GM12878 (cell line): ENCODE measurements around the gene ZFHX2. TPM values are rescaled to one million over a fixed set of nuclear protein-coding genes. Genes with fewer than 3 reads are reported as not detected.

Experiments used
- ETV6 ChIP-seq, 2 experiments: fragments of 450-650 bp in 1 of 2; IDR thresholded peaks in 1 of 2; conservative IDR thresholded peaks in 1 of 2; 2 replicates each; pipeline ENCODE4 v1.6.1; 2014; ENCODE audit warnings: antibody characterized with exemption in 1 of 2, borderline replicate concordance in 1 of 2, low read depth in 1 of 2, mild to moderate bottlenecking in 1 of 2, moderate library complexity in 1 of 2
- FOS ChIP-seq: IDR thresholded peaks from 3 replicates; pipeline ENCODE4 v1.6.1; 2011; ENCODE audit warnings: borderline replicate concordance; ENCODE audit not compliant: insufficient read length; ENCODE audit errors: extremely low read depth
- MEF2B ChIP-seq: fragments of 450-650 bp; IDR thresholded peaks from 2 replicates; pipeline ENCODE4 v1.6.1; 2018; ENCODE audit warnings: mild to moderate bottlenecking, moderate library complexity; ENCODE audit not compliant: partially characterized antibody, poor library complexity, severe bottlenecking
- MTA3 ChIP-seq: IDR thresholded peaks from 2 replicates; pipeline ENCODE4 v1.6.1; 2012; ENCODE audit warnings: low read length, inconsistent platforms, borderline replicate concordance
- SMAD5 ChIP-seq: IDR thresholded peaks from 2 replicates; pipeline ENCODE4 v1.6.1; 2016; ENCODE audit warnings: antibody characterized with exemption, low read depth
- ZNF207 ChIP-seq: fragments of 450-650 bp; IDR thresholded peaks from 2 replicates; pipeline ENCODE4 v1.6.1; 2014; ENCODE audit warnings: antibody characterized with exemption, mild to moderate bottlenecking, borderline replicate concordance
- polyA plus RNA-seq, 11 experiments: library from polyadenylated mRNA; depleted of rRNA in 4 of 11; unstranded in 6 of 11; stranded (reverse) in 5 of 11; fragments of >200 nt; fragmentation: Nextera tagmentation in 4 of 11; fragmentation: Illumina TruSeq in 1 of 11; extraction: Ambion mirVana in 4 of 11; extraction: Trizol in 1 of 11; gene quantifications; 1 replicate in 1 of 11; 2 replicates in 10 of 11; pipeline versions ENCODE4 v1.2.1 to v1.2.3, GENCODE V29; 2011 to 2016; ENCODE audit warnings: inconsistent platforms in 2 of 11, missing spikeins in 2 of 11, low read depth in 1 of 11
- total RNA-seq, 4 experiments: library from RNA; depleted of rRNA in 3 of 4; stranded (reverse); fragments of >200 nt in 3 of 4; fragmentation: Illumina TruSeq in 1 of 4; extraction: Trizol in 1 of 4; gene quantifications; 2 replicates each; pipeline versions ENCODE4 v1.2.1 to v1.2.3, GENCODE V29; 2013 to 2021
- TF ChIP-seq, protein P1 (sequence below): fragments of 450-650 bp; IDR thresholded peaks from 2 replicates; pipeline ENCODE4 v1.6.1; 2017; ENCODE audit warnings: borderline replicate concordance
- TF ChIP-seq, protein P2 (sequence below): fragments of 150-350 bp; IDR thresholded peaks from 2 replicates; pipeline ENCODE4 v1.6.1; 2016; ENCODE audit warnings: low read depth, low read length
- TF ChIP-seq, protein P3 (sequence below): fragments of 450-650 bp; IDR thresholded peaks from 2 replicates; pipeline ENCODE4 v1.6.1; 2017; ENCODE audit warnings: mild to moderate bottlenecking, moderate library complexity

Gene ZFHX2
- total and polyA plus RNA-seq, 10 of the 15 experiments (the other 5 are each of a cell fraction or from before 2014, with no cell fraction given): 0.27 to 2.2 (median 0.55) TPM

DNA sequence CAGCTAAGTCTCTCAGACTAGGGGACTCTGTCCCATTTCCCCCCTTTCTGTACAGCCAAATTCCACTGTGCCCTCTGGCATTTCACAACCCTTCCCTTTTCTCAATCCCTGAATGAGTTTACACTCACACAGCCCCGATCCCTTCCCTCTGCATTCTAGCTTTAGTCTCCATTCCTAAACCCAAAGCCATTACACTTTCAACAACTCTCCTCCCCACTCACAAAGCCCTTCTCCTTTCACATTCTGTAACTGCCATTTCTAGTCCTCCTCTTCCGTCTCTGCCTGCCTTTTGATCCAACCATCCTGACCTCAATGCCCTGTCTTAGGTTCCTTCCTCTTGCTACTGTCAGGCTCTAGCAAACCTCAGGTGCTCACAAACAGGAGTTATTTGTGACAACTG, 3.6 kb downstream of the ZFHX2 start (continued):
- TF ChIP-seq, protein P1, sequence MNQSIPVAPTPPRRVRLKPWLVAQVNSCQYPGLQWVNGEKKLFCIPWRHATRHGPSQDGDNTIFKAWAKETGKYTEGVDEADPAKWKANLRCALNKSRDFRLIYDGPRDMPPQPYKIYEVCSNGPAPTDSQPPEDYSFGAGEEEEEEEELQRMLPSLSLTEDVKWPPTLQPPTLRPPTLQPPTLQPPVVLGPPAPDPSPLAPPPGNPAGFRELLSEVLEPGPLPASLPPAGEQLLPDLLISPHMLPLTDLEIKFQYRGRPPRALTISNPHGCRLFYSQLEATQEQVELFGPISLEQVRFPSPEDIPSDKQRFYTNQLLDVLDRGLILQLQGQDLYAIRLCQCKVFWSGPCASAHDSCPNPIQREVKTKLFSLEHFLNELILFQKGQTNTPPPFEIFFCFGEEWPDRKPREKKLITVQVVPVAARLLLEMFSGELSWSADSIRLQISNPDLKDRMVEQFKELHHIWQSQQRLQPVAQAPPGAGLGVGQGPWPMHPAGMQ: no peak
- no peak for TF ChIP-seq SMAD5
- no peak for TF ChIP-seq MTA3
- no peak for TF ChIP-seq MEF2B
- no peak for TF ChIP-seq FOS
- no peak for TF ChIP-seq ETV6 (conservative IDR thresholded peaks at IDR 0.05 in 1 of 2, IDR thresholded peaks at IDR 0.05 in 1 of 2; ENCODE audit: borderline replicate concordance in 1 of 2, low read depth in 1 of 2)
- TF ChIP-seq, protein P2, sequence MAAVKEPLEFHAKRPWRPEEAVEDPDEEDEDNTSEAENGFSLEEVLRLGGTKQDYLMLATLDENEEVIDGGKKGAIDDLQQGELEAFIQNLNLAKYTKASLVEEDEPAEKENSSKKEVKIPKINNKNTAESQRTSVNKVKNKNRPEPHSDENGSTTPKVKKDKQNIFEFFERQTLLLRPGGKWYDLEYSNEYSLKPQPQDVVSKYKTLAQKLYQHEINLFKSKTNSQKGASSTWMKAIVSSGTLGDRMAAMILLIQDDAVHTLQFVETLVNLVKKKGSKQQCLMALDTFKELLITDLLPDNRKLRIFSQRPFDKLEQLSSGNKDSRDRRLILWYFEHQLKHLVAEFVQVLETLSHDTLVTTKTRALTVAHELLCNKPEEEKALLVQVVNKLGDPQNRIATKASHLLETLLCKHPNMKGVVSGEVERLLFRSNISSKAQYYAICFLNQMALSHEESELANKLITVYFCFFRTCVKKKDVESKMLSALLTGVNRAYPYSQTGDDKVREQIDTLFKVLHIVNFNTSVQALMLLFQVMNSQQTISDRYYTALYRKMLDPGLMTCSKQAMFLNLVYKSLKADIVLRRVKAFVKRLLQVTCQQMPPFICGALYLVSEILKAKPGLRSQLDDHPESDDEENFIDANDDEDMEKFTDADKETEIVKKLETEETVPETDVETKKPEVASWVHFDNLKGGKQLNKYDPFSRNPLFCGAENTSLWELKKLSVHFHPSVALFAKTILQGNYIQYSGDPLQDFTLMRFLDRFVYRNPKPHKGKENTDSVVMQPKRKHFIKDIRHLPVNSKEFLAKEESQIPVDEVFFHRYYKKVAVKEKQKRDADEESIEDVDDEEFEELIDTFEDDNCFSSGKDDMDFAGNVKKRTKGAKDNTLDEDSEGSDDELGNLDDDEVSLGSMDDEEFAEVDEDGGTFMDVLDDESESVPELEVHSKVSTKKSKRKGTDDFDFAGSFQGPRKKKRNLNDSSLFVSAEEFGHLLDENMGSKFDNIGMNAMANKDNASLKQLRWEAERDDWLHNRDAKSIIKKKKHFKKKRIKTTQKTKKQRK: no peak
- TF ChIP-seq ZNF207: no peak
- TF ChIP-seq, protein P3, sequence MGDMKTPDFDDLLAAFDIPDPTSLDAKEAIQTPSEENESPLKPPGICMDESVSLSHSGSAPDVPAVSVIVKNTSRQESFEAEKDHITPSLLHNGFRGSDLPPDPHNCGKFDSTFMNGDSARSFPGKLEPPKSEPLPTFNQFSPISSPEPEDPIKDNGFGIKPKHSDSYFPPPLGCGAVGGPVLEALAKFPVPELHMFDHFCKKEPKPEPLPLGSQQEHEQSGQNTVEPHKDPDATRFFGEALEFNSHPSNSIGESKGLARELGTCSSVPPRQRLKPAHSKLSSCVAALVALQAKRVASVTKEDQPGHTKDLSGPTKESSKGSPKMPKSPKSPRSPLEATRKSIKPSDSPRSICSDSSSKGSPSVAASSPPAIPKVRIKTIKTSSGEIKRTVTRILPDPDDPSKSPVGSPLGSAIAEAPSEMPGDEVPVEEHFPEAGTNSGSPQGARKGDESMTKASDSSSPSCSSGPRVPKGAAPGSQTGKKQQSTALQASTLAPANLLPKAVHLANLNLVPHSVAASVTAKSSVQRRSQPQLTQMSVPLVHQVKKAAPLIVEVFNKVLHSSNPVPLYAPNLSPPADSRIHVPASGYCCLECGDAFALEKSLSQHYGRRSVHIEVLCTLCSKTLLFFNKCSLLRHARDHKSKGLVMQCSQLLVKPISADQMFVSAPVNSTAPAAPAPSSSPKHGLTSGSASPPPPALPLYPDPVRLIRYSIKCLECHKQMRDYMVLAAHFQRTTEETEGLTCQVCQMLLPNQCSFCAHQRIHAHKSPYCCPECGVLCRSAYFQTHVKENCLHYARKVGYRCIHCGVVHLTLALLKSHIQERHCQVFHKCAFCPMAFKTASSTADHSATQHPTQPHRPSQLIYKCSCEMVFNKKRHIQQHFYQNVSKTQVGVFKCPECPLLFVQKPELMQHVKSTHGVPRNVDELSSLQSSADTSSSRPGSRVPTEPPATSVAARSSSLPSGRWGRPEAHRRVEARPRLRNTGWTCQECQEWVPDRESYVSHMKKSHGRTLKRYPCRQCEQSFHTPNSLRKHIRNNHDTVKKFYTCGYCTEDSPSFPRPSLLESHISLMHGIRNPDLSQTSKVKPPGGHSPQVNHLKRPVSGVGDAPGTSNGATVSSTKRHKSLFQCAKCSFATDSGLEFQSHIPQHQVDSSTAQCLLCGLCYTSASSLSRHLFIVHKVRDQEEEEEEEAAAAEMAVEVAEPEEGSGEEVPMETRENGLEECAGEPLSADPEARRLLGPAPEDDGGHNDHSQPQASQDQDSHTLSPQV: no peak
